Measurements from ENCODE around the gene AFF2. TPM values are rescaled to one million over a fixed set of nuclear protein-coding genes. Genes with fewer than 3 reads are reported as not detected.

The AFF2 gene
- total RNA-seq, 1 donor from 2014 or later: 3.4 TPM

- Mint-ChIP-seq H3K27me3 (no peaks in the 10 kb centered on the region), H3K27ac (no peak overlapping the region), H3K9me3 (no peaks in the 10 kb centered on the region), H3K4me3 (no peak overlapping the region), H3K36me3 (ENCODE audit: low read depth) (no peaks in the 10 kb centered on the region), H3K4me1 (no peaks in the 10 kb centered on the region)
- DNase-seq (no peak), ATAC-seq (ENCODE audit: low read depth) (no peak)
- no peak for TF ChIP-seq CTCF (IDR thresholded peaks at IDR 0.05)
- ChIA-PET POLR2A (no interaction called here), CTCF (no interaction called here)
- intact Hi-C loops (cut with micrococcal nuclease): no loop called here
These were observed 353.9 kb downstream of the AFF2 start for GRCh38 chrX:148854306-148854705.

- ChIA-PET CTCF (no interaction called here), POLR2A (no interaction called here)
- Mint-ChIP-seq H3K4me3 (no peak overlapping the region), H3K9me3 (no peaks in the 10 kb centered on the region), H3K27ac (no peak overlapping the region), H3K27me3 (no peaks in the 10 kb centered on the region), H3K36me3 (ENCODE audit: low read depth) (no peaks in the 10 kb centered on the region), H3K4me1 (no peaks in the 10 kb centered on the region)
- intact Hi-C loops (cut with micrococcal nuclease): no loop called here
- no peak for DNase-seq
- no peak for ATAC-seq (ENCODE audit: low read depth)
- no peak for TF ChIP-seq CTCF (IDR thresholded peaks at IDR 0.05)
These were observed 356.1 kb downstream of the AFF2 start for GRCh38 chrX:148856505-148856904.

GRCh38 chrX:148865277-148866210 lies 365.1 kb downstream of the AFF2 start:
- intact Hi-C loops (cut with micrococcal nuclease): no loop called here
- no peaks in the 10 kb centered on the region for H3K36me3 Mint-ChIP-seq (ENCODE audit: low read depth)
- no peak for TF ChIP-seq CTCF (IDR thresholded peaks at IDR 0.05)
- no peaks in the 10 kb centered on the region for H3K9me3 Mint-ChIP-seq
- CTCF ChIA-PET: no interaction called here
- H3K27ac Mint-ChIP-seq: no peak overlapping the region
- DNase-seq (no peak), ATAC-seq (ENCODE audit: low read depth) (no peak)
- H3K27me3 Mint-ChIP-seq: no peaks in the 10 kb centered on the region
- POLR2A ChIA-PET: interaction anchor here (0.5 kb wide), 1 partner anchor 232 kb away, joined by 5 read pairs; no protein-coding TSS in a partner anchor
- H3K4me3 Mint-ChIP-seq: no peak overlapping the region
- no peaks in the 10 kb centered on the region for H3K4me1 Mint-ChIP-seq

GRCh38 chrX:148867596-148867995 lies 367.2 kb downstream of the AFF2 start:
- H3K4me1 Mint-ChIP-seq: no peaks in the 10 kb centered on the region
- ATAC-seq (ENCODE audit: low read depth) (no peak), DNase-seq (no peak)
- intact Hi-C loops (cut with micrococcal nuclease): no loop called here
- H3K4me3 Mint-ChIP-seq: no peak overlapping the region
- ChIA-PET POLR2A (no interaction called here), CTCF (no interaction called here)
- no peak overlapping the region for H3K27ac Mint-ChIP-seq
- H3K36me3 Mint-ChIP-seq (ENCODE audit: low read depth): no peaks in the 10 kb centered on the region
- no peaks in the 10 kb centered on the region for H3K9me3 Mint-ChIP-seq
- TF ChIP-seq CTCF (IDR thresholded peaks at IDR 0.05): no peak
- H3K27me3 Mint-ChIP-seq: no peaks in the 10 kb centered on the region

GRCh38 chrX:148871422-148872160 lies 371.2 kb downstream of the AFF2 start:
- DNase-seq (no peak), ATAC-seq (ENCODE audit: low read depth) (no peak)
- Mint-ChIP-seq H3K4me1 (no peaks in the 10 kb centered on the region), H3K4me3 (no peak overlapping the region), H3K36me3 (ENCODE audit: low read depth) (no peaks in the 10 kb centered on the region), H3K27ac (no peak overlapping the region), H3K9me3 (no peaks in the 10 kb centered on the region), H3K27me3 (no peaks in the 10 kb centered on the region)
- intact Hi-C loops (cut with micrococcal nuclease): no loop called here
- ChIA-PET CTCF (no interaction called here), POLR2A (no interaction called here)
- no peak for TF ChIP-seq CTCF (IDR thresholded peaks at IDR 0.05)
